ENCODE data around the gene ITPR1. TPM values are rescaled to one million over a fixed set of nuclear protein-coding genes. Genes with fewer than 3 reads are reported as not detected.

ITPR1 gene
- total and polyA plus RNA-seq, 2 of the 4 experiments (the other 2 are of a cell fraction), result 1.8 to 5.7 TPM

DNA sequence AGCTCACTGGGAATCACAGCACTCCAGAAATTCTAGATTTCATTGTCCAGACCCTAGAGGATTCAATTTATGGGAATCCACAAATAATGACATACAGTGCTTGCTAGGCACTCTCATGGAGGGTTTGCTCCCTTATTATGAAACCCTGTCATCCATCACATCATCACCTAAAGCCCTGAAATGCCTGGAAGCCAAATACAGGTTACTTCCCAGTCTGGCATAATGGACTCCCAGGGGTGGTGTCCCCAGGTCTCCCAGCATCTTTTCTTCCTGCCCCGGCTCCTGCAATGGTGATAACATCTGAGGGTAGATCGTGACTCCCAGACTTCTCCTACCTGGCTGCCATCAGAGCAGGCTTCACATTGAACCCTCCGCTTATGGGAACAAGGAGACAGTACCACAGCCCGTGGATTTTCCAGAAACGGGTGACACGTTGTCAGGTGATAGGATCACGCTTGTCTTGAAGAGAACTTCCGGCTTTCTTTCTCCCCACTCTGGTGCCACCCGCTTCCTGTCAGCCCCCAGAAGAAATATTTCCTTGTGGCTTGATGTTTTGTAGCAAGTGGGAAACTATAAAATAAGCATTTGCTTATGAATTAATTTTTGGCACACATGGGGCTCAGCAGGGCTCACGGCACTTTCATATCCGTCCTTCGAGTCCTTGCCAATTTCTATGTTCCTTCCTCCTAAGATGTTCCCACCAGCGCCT, 247.4 kb downstream of the ITPR1 start:
- H3K4me3 ChIP-seq (ENCODE audit: insufficient read depth, low read depth, low read length), result no peak overlapping the region
- dilution Hi-C loops (cut with HindIII; ENCODE audit: low sequenced_read_pairs, unreplicated experiment), result no loop called here
- no peak overlapping the region for H2BK5ac ChIP-seq (ENCODE audit: low read depth, low read length, poor library complexity, severe bottlenecking)
- no peaks in the 10 kb centered on the region for H3K79me1 ChIP-seq (ENCODE audit: low read depth in 1 of 2, low read length in 2 of 2)
- no peaks in the 10 kb centered on the region for H3K9me1 ChIP-seq (ENCODE audit: insufficient read depth, low read length)
- WGBS, 2 experiments (ENCODE audit: extremely low coverage in 2 of 2, insufficient read length in 1 of 2), result 100% methylated on average over 2 of the region's 13 CpGs; no CpG with 5 or more reads in 1 of the 2 experiments
- H3K4me1 ChIP-seq (ENCODE audit: control insufficient read depth, insufficient read depth, low read length), result peaks cover 13% of the 10 kb centered on the region
- no peak overlapping the region for H3K4ac ChIP-seq (ENCODE audit: low read depth, low read length)
- no peak overlapping the region for H2BK20ac ChIP-seq (ENCODE audit: low read depth, low read length)
- no TSS peak for BruUV-seq (replicated peaks)
- H4K8ac ChIP-seq (ENCODE audit: low read depth in 2 of 2, low read length in 2 of 2), result no peak overlapping the region
- POLR2A ChIA-PET (ENCODE audit: unreplicated experiment), result no interaction called here
- H3K9ac ChIP-seq (ENCODE audit: low read depth, low read length), result no peak overlapping the region
- peak overlapping the region; percentile 20; the same call in 1 of the 2 replicates for H2AK5ac ChIP-seq (ENCODE audit: low read depth, low read length)
- no peaks in the 10 kb centered on the region for H3K36me3 ChIP-seq (ENCODE audit: control insufficient read depth, insufficient read depth, low read length)
- H2AFZ ChIP-seq (replicated peaks; ENCODE audit: low read length, poor library complexity), result no peak overlapping the region
- H3K23ac ChIP-seq (ENCODE audit: low read depth, low read length), result no peak overlapping the region
- H3K56ac ChIP-seq (ENCODE audit: extremely low read depth, insufficient read depth, low read length), result no peak overlapping the region
- intact Hi-C loops (cut with micrococcal nuclease), result loop anchor here (5.0 kb wide), 1 partner anchor 102 kb away; no protein-coding TSS in a partner anchor
- no peak overlapping the region for H3K18ac ChIP-seq (ENCODE audit: low read depth, low read length)
- peaks cover 8% of the 10 kb centered on the region for H3K27me3 ChIP-seq (ENCODE audit: control insufficient read depth, insufficient read depth, low read length)
- H2BK120ac ChIP-seq (ENCODE audit: low read depth, low read length), result no peak overlapping the region; the same call in 1 of the 2 replicates
- no peak overlapping the region for H3K27ac ChIP-seq (ENCODE audit: insufficient read depth, low read length)
- DNase-seq (no peak), ATAC-seq (ENCODE audit: low read depth) (no peak)
- no peak overlapping the region for H4K91ac ChIP-seq (ENCODE audit: insufficient read depth, low read depth, low read length)
- H4K20me1 ChIP-seq (ENCODE audit: insufficient read depth, low read length), result no peaks in the 10 kb centered on the region
- H4K5ac ChIP-seq (ENCODE audit: low read depth, low read length), result no peak overlapping the region
- CTCF ChIA-PET, result no interaction called here
- no peak for TF ChIP-seq ELK1 (IDR thresholded peaks at IDR 0.05; ENCODE audit: borderline replicate concordance, low read depth, low read length)
- no peak for TF ChIP-seq NFE2L2 (IDR thresholded peaks at IDR 0.05; ENCODE audit: low read depth, low read length)
- TF ChIP-seq FOS (IDR thresholded peaks at IDR 0.05; ENCODE audit: low read depth, low read length), result no peak
- TF ChIP-seq SMC3 (IDR thresholded peaks at IDR 0.05; ENCODE audit: low read depth, low read length), result no peak
- no peak for TF ChIP-seq CHD1 (IDR thresholded peaks at IDR 0.05; ENCODE audit: low read depth, low read length)
- TF ChIP-seq RFX5 (IDR thresholded peaks at IDR 0.05; ENCODE audit: low read depth, low read length), result no peak
- no peak for TF ChIP-seq USF2 (IDR thresholded peaks at IDR 0.05; ENCODE audit: low read depth, low read length)
- TF ChIP-seq RAD21 (IDR thresholded peaks at IDR 0.05; ENCODE audit: low read length), result no peak
- TF ChIP-seq, protein P1, sequence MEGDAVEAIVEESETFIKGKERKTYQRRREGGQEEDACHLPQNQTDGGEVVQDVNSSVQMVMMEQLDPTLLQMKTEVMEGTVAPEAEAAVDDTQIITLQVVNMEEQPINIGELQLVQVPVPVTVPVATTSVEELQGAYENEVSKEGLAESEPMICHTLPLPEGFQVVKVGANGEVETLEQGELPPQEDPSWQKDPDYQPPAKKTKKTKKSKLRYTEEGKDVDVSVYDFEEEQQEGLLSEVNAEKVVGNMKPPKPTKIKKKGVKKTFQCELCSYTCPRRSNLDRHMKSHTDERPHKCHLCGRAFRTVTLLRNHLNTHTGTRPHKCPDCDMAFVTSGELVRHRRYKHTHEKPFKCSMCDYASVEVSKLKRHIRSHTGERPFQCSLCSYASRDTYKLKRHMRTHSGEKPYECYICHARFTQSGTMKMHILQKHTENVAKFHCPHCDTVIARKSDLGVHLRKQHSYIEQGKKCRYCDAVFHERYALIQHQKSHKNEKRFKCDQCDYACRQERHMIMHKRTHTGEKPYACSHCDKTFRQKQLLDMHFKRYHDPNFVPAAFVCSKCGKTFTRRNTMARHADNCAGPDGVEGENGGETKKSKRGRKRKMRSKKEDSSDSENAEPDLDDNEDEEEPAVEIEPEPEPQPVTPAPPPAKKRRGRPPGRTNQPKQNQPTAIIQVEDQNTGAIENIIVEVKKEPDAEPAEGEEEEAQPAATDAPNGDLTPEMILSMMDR (conservative IDR thresholded peaks at IDR 0.05; ENCODE audit: low read depth, low read length), result no peak
- TF ChIP-seq POLR2A (IDR thresholded peaks at IDR 0.05; ENCODE audit: low read depth, low read length), result no peak
- no peak for TF ChIP-seq RCOR1 (IDR thresholded peaks at IDR 0.05; ENCODE audit: insufficient replicate concordance, low read length)
- no peak for TF ChIP-seq MXI1 (IDR thresholded peaks at IDR 0.05; ENCODE audit: borderline replicate concordance, low read depth, low read length)
- no peak for TF ChIP-seq MAZ (IDR thresholded peaks at IDR 0.05; ENCODE audit: borderline replicate concordance, low read depth, low read length)
- H3K4me2 ChIP-seq (ENCODE audit: low read depth, low read length), result no peak overlapping the region
- H2AK9ac ChIP-seq (replicated peaks; ENCODE audit: low read depth, low read length, poor library complexity), result no peak overlapping the region
- no peak overlapping the region for H2BK15ac ChIP-seq (ENCODE audit: low read depth, low read length)
- H3K14ac ChIP-seq (replicated peaks; ENCODE audit: low read depth, low read length), result no peak overlapping the region
- in situ Hi-C loops (cut with MboI; ENCODE audit: low sequenced_read_pairs), result no loop called here
- no peaks in the 10 kb centered on the region; the same call in 1 of the 2 replicates for H3K9me3 ChIP-seq (ENCODE audit: control insufficient read depth, insufficient read depth, low read length)
